Lower leg skin (tissue), 3 donors: ENCODE results near the gene GRM7.

Source experiments
- POLR2A ChIP-seq, 2 donors: fragments of 450-650 bp; IDR thresholded peaks; one replicate each; pipeline ENCODE4 v1.6.1; 2016 to 2017; ENCODE audit warnings: antibody characterized with exemption in 2 of 2, mild to moderate bottlenecking in 1 of 2, moderate library complexity in 1 of 2
- TF ChIP-seq, protein P1 (sequence below), 3 donors: fragments of 450-650 bp; IDR thresholded peaks; one replicate each; pipeline ENCODE4 v1.5.1; 2016; ENCODE audit warnings: antibody characterized with exemption in 3 of 3, mild to moderate bottlenecking in 3 of 3, moderate library complexity in 2 of 3

DNA sequence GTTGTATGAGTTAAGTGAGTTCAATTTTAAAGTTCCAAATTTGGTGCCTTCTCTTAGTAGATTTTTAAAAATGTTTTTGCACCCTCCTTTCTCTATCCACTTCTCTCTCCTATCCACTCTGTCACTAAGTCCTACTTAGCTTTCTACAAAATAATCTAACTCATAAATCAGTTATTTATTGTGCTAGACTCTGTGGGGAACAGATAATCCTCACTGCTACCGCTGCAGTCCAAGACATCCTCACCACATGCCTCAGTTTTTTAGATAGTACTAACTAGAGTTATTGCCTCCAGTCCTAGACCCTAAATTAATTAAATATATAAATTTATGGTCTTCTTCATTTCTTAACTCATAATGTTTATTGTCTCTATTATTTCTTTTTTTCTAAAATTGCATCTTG, 576.3 kb downstream of the GRM7 start:
- TF ChIP-seq, protein P1, sequence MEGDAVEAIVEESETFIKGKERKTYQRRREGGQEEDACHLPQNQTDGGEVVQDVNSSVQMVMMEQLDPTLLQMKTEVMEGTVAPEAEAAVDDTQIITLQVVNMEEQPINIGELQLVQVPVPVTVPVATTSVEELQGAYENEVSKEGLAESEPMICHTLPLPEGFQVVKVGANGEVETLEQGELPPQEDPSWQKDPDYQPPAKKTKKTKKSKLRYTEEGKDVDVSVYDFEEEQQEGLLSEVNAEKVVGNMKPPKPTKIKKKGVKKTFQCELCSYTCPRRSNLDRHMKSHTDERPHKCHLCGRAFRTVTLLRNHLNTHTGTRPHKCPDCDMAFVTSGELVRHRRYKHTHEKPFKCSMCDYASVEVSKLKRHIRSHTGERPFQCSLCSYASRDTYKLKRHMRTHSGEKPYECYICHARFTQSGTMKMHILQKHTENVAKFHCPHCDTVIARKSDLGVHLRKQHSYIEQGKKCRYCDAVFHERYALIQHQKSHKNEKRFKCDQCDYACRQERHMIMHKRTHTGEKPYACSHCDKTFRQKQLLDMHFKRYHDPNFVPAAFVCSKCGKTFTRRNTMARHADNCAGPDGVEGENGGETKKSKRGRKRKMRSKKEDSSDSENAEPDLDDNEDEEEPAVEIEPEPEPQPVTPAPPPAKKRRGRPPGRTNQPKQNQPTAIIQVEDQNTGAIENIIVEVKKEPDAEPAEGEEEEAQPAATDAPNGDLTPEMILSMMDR (IDR thresholded peaks at IDR 0.05): no peak
- no peak for TF ChIP-seq POLR2A (IDR thresholded peaks at IDR 0.05)
